ENCODE measurements around the gene BBX. TPM values are rescaled to one million over a fixed set of nuclear protein-coding genes. Genes with fewer than 3 reads are reported as not detected.

The BBX gene
- total RNA-seq, 1 experiment from 2014 or later: 13.8 TPM

DNA sequence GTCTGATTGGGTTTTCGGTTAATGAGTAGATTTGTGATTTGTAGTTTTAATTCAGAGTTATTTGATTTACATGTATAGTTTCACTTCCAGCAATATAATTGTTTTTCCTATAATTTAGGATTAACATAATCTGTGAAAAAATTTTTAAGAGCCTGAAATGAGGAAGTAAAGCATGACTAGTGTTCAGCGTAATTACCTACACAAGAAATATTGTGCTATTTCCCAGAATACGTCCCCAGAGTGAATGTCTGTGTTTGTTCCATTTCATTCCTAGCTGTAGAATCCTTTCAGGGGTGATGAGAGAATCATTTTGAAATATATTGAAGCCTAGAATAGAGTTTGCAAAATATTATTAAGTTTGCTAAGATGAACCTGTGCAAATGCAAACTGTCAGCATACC lies 247.1 kb downstream of the BBX start:
- Histone ChIP-seq H3K27me3 (no peaks in the 10 kb centered on the region), H3K4me3 (no peak overlapping the region), H3K9me3 (no peaks in the 10 kb centered on the region), H3K36me3 (peaks cover 4% of the 10 kb centered on the region; the same call in 1 of the 2 replicates)
- no peak for DNase-seq

DNA sequence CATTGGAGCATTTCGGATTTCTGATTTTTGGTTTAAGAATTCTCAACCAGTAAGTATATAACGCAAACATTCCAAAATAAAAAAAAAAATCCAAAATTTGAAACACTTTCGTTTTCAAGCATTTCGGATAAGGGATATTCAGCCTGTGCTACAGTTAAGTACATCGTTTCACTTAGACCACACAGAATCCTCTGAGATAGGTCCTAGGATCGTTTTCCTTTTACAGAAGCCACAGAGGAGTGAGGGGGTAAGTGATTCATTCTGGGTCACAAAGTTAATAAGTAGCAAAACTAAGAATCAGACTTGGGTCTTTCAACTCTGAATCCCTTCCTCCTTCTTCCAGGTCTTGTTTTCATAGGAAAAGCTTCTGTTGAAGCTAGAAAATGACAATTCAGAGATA lies 249.3 kb downstream of the BBX start:
- Histone ChIP-seq H3K9me3 (no peaks in the 10 kb centered on the region), H3K4me3 (no peak overlapping the region), H3K36me3 (peaks cover 4% of the 10 kb centered on the region; the same call in 1 of the 2 replicates), H3K27me3 (no peaks in the 10 kb centered on the region)
- no peak for DNase-seq

GRCh38 chr3:107775974-107776373 lies 253.2 kb downstream of the BBX start:
- Histone ChIP-seq H3K9me3 (no peaks in the 10 kb centered on the region), H3K36me3 (peaks cover 4% of the 10 kb centered on the region; the same call in 1 of the 2 replicates), H3K27me3 (no peaks in the 10 kb centered on the region), H3K4me3 (no peak overlapping the region)
- no peak for DNase-seq

DNA sequence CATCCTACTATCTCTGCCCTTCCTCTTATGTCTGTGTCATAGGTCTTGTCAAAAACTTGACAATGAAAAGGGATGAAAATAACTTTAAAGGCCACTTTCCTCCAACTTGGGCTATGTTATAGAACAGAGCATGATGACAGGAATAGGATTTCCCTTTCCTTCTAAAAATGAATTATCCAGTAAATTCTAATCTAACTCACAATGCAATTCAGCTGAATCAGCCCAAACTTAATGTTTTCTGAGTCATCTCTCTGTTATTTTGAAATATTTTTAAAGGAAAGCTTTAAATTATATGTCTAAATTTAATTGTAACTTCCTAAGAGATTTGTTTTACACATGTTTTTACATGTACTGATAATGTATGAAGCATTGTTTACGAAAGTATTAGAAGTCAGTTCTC lies 258.5 kb downstream of the BBX start:
- H3K9me3 ChIP-seq: no peaks in the 10 kb centered on the region
- no peak for DNase-seq
- no peaks in the 10 kb centered on the region for H3K36me3 ChIP-seq
- no peaks in the 10 kb centered on the region for H3K27me3 ChIP-seq
- H3K4me3 ChIP-seq: no peak overlapping the region

DNA sequence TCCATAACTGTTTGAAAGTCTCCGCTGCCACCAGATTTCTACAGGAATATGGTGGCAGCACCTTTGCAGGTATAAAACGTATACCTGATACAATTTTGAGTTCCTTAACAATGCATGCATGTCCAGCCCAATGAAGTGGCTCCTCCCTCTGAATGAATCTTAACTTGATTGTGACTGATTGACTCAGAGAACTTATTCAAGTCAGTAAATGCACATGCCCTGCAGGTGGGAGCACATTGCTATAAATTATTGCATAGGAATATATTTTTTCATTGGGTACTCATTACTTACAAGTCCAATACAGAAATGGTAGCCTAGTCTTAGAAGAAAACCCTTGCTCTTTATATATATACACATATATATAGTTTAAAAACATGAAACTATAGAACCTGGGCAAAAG lies 259.3 kb downstream of the BBX start:
- no peaks in the 10 kb centered on the region for H3K36me3 ChIP-seq
- H3K9me3 ChIP-seq: no peaks in the 10 kb centered on the region
- DNase-seq: no peak
- no peak overlapping the region for H3K4me3 ChIP-seq
- no peaks in the 10 kb centered on the region for H3K27me3 ChIP-seq

- Histone ChIP-seq H3K27me3 (no peaks in the 10 kb centered on the region), H3K36me3 (peaks cover 2% of the 10 kb centered on the region; the same call in 1 of the 2 replicates), H3K9me3 (no peaks in the 10 kb centered on the region), H3K4me3 (no peak overlapping the region)
- DNase-seq: no peak
Measured at GRCh38 chr3:107790612-107791011, 267.9 kb downstream of the BBX start.

- Histone ChIP-seq H3K9me3 (no peaks in the 10 kb centered on the region), H3K36me3 (peaks cover 2% of the 10 kb centered on the region; the same call in 1 of the 2 replicates), H3K4me3 (no peak overlapping the region), H3K27me3 (no peaks in the 10 kb centered on the region)
- no peak for DNase-seq
Measured at GRCh38 chr3:107791027-107791426, 268.3 kb downstream of the BBX start.

DNA sequence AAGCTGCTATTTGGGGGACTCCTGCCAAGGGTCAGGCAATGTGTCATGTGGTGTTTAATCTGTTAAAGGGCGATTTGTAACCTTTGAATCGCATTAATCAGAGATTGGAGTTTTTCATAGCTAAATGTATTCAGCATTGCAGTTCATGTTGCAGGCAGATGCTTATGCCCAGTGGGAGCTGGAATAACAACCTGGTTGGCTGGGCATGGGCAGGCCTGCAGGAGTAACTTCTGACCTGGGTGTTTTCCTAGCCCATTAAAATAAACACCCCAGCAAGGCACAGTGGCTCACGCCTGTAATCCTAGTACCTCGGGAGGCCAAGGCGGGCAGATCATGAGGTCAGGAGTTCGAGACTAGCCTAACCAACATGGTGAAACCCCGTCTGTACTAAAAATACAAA lies 268.7 kb downstream of the BBX start:
- Histone ChIP-seq H3K27me3 (no peaks in the 10 kb centered on the region), H3K9me3 (no peaks in the 10 kb centered on the region), H3K36me3 (peaks cover 2% of the 10 kb centered on the region; the same call in 1 of the 2 replicates), H3K4me3 (no peak overlapping the region)
- DNase-seq: no peak

DNA sequence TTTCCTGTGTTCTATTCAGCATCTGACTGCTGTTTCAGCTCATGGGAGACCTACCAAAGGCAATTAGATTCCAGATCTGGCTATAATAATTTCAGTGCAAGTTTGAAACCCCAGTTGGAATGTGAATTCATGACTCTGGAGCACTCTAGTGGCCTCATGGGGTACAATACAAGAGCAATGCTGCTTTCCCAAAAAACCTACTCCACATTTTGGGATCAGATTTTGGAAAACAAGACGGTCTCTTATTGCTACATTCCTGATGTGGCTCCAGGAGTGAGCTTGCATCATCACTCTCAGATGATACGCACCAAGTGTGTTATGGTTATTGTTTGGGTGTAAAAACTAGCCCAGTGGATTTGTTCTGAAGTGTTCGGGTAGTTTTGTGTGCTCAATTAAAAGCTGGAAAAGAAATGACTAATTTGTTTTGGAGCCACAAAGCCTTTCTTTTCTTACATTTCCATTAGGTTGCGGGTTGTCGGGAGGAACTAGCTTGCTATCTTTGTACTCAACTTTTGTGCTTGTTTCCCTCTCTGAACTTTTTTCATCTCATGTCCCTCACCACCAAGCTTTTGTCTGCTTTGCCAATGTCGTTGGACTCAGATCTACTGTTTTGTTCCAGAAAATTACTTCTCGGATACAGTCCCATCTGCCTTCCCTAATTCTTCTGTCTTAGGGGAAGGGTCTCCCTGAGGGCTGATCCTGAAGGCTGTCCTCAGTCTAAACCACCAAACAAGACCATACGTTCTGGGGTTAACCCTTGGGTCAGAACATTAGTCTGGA lies 272.1 kb downstream of the BBX start:
- no peaks in the 10 kb centered on the region for H3K27me3 ChIP-seq
- no peaks in the 10 kb centered on the region for H3K9me3 ChIP-seq
- no peak overlapping the region for H3K4me3 ChIP-seq
- no peak for DNase-seq
- peaks cover 2% of the 10 kb centered on the region for H3K36me3 ChIP-seq

DNA sequence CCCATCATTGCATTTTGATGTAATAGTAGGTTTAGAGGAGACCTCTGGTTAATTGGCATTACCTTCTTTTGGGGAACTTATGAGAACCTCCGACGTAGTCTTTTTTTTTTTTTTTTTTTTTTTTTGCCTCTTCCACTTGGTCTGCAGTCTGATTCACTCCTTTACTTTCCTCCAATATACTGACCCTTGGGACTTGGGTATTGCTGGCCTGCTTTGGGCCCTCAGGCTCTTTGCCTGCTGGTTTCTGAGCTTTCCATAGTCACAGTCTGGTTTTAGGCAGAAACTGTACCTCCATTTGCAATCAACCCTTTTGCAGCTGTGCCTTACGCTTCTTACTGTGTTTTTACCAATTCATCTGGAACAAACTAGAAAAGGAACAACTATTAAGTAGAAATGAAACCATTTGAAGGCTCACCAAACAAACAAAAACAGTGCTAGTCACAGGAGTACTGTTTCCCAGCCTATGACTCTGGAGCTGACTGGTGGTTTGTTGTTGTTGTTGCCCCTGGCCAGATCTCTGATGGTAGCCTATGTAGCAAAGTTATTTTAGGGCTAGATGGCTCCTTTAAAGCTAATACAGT lies 272.8 kb downstream of the BBX start:
- Histone ChIP-seq H3K27me3 (no peaks in the 10 kb centered on the region), H3K36me3 (peaks cover 2% of the 10 kb centered on the region), H3K4me3 (no peak overlapping the region), H3K9me3 (no peaks in the 10 kb centered on the region)
- DNase-seq: no peak

DNA sequence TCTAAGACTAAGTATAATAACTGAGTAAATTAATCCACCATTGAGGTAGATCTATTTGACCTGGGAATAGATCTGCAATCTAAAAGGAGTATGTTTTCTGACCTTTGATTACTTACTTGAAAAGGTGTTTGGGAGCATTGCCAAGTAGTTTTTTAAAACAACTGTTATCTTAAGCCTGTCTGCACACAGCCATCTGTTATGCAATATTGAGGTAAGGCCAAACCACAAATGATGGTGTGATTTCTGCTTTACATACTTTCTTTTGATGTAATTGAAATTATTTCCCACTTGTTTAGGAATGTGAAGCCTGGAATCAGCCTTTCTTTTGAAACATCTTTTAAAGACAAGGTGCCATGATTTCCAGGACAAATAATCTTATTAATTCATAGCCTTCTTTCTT lies 274.0 kb downstream of the BBX start:
- H3K27me3 ChIP-seq: no peaks in the 10 kb centered on the region
- H3K36me3 ChIP-seq: no peaks in the 10 kb centered on the region; the same call in none of the 2 replicates
- H3K9me3 ChIP-seq: no peaks in the 10 kb centered on the region
- no peak for DNase-seq
- H3K4me3 ChIP-seq: no peak overlapping the region

GRCh38 chr3:107797586-107797985 lies 274.8 kb downstream of the BBX start:
- Histone ChIP-seq H3K9me3 (no peaks in the 10 kb centered on the region), H3K27me3 (no peaks in the 10 kb centered on the region), H3K36me3 (peaks cover 3% of the 10 kb centered on the region; the same call in 1 of the 2 replicates), H3K4me3 (no peak overlapping the region)
- DNase-seq: no peak

- no peak for DNase-seq
- Histone ChIP-seq H3K9me3 (no peaks in the 10 kb centered on the region), H3K4me3 (no peak overlapping the region), H3K36me3 (peaks cover 3% of the 10 kb centered on the region; the same call in 1 of the 2 replicates), H3K27me3 (no peaks in the 10 kb centered on the region)
Measured at GRCh38 chr3:107798381-107798780, 275.6 kb downstream of the BBX start.

DNA sequence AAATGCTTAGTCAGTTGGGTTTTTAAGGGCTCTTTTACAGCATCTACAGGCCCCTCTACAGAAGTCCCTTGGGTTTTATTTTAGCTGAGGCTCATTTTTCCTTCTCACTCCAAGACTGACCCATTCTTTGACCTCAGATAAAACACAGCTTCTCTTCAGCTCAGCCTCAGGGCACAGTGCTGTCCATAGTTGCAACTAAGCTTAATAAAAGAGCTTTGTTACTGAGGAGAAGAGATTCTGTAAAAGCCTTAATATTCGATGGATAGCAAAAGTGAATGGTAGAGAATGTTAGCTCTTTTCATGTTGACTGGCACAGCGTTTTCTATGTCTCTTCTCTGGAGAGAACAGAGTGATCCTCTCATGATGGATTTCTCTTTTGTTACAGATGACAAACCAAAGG lies 277.9 kb downstream of the BBX start:
- Histone ChIP-seq H3K4me3 (no peak overlapping the region), H3K36me3 (peaks cover 9% of the 10 kb centered on the region), H3K9me3 (no peaks in the 10 kb centered on the region), H3K27me3 (no peaks in the 10 kb centered on the region)
- no peak for DNase-seq

- Histone ChIP-seq H3K9me3 (no peaks in the 10 kb centered on the region), H3K4me3 (no peak overlapping the region), H3K27me3 (no peaks in the 10 kb centered on the region), H3K36me3 (peaks cover 9% of the 10 kb centered on the region)
- no peak for DNase-seq
Measured at GRCh38 chr3:107803170-107803569, 280.4 kb downstream of the BBX start.

- no peak for DNase-seq
- H3K36me3 ChIP-seq: peaks cover 9% of the 10 kb centered on the region
- H3K9me3 ChIP-seq: no peaks in the 10 kb centered on the region
- H3K4me3 ChIP-seq: no peak overlapping the region
- H3K27me3 ChIP-seq: no peaks in the 10 kb centered on the region
Measured at GRCh38 chr3:107806021-107806420, 283.3 kb downstream of the BBX start.

- no peaks in the 10 kb centered on the region for H3K27me3 ChIP-seq
- no peak overlapping the region for H3K4me3 ChIP-seq
- H3K36me3 ChIP-seq: peaks cover 9% of the 10 kb centered on the region
- no peak for DNase-seq
- no peaks in the 10 kb centered on the region for H3K9me3 ChIP-seq
Measured at GRCh38 chr3:107806536-107806935, 283.8 kb downstream of the BBX start.
